Islet of Langerhans (tissue), 1 donor: ENCODE results near the gene CHST4.
"Not testable (repeated sequence)": the region's sequence is repeated elsewhere in the genome, so short reads cannot be mapped to it uniquely, and the experiment has no call there.

Experiments used
- FAIRE-seq: peaks from one replicate; lab custom pipeline; 2011; peaks lifted over from hg19 to GRCh38; lab: Jason Lieb, UNC

The CHST4 gene

GRCh38 chr16:71570144-71570543 lies 43.9 kb downstream of the CHST4 start:
- FAIRE-seq = no peak

- FAIRE-seq = peak; percentile 49
Measured at GRCh38 chr16:71572497-71573116, 46.4 kb downstream of the CHST4 start.

DNA sequence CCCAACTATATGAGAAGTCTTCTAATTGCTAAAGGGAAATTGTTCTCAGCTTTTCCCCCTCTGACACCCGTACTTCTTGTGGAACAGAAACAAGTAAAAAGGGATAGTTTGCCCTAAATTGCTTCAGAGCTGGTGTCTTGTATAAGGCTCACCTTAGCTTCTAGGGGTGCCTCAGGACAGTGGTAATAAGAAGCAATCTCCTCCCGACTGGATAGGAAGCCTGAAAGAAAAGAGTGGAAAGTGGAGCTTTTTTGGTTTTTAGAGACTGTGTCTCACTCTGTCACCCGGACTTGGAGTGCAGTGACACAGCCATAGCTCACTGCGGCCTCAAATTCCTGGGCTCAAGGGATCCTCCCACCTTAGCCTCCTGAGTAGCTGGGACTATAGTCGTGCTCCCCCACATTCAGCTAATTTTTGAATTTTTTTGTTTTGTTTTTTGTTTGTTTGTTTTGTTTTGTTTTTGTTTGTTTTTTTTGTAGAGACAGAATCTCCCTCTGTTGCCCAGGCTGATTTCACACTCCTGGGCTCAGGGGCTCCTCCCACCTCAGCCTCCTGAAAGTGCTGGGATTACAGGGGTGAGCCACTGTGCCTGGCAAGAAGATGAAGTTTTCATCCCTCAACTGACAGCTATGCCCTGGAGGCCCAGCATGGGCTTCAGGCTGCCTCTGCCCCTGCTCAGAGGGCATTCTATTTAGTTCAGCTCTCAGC lies 47.3 kb downstream of the CHST4 start:
- FAIRE-seq = no peak

DNA sequence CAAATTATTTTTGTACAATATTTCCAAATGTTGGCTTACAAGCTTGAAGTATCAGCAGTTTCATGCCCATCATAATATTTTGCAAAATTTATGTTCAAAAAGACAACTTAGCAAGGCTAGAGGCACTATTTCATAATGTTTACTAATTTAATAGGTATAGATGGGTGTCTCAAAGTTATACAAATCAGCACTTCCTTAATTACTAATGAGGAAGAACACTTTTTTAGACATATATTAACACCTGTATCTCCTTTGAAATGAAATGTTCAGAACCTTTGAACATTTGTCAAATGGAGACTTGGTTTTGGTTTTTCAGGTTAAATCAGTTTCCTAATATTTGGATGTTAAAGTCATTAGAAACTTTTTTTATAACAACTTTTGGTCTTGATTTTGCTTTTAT lies 48.5 kb downstream of the CHST4 start:
- FAIRE-seq = no peak

DNA sequence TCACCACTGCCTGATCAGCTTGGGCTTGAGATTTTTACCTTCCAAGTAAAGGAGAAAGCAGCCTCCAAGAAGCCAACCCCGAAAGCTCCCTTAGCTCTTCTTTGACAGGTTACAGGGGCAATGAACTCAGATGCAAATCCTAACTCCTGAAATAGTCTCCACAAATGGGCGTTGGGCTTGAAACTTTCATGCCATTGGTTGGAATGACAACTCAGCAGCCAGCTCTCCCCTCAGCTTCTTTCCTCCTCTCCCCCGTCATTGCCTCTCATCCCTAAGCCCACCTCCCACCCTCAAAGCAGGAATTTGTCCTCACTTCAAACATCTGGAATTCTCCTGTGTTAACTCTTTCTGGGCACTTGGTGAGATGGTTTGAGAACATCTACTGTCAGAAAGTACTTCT lies 50.7 kb downstream of the CHST4 start, which contains the start of gene TAT:
Gene TAT, minus strand, starts transcription at position 122 of the 400 bp plus-strand sequence. CDS start 677 bp downstream, outside the sequence.
- no peak for FAIRE-seq

DNA sequence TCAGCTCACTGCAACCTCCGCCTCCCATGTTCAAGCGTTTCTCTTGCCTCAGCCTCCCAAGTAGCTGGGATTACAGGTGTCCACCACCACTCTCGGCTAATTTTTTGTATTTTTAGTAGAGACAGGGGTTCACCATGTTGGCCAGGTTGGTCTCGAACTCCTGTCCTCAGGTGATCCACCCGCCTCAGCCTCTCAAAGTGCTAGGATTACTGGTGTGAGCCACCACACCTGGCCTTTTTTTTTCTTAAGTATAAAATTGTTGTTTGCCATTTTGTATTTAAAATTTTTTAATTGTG lies 56.3 kb downstream of the CHST4 start:
- FAIRE-seq = not testable (repeated sequence)

DNA sequence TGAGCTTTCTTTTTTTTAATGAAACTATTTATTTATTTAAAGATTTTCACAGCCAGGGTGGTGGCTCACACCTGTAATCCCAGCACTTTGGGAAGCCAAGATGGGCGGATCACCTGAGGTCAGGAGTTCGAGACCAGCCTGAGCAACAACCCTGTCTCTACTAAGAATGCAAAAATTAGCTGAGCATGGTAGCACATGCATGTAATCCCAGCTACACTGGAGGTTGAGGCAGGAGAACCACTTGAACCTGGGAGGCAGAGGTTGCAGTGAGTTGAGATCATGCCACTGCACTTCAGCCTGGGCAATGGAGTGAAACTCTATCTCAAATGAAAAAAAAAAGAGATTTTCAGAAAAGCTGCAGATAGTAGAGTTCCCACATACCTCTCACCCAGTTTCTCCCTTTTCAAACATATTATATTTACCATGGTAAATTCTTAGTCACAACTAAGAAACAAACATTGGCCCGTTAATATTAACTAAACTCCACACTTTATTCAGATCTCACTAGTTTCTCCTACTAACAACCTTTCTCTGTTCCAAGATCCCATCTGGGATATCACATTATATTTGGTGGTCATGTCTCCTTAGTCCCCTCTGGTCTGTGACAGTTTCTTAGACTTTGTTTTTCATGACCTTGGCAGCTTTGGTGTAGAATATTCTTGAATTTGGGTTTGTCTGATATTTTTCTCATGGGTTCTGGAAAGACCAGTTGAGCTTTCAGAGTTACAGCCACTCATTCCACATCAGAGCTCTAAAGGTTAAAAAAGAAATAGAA lies 58.5 kb downstream of the CHST4 start:
- FAIRE-seq = peak; percentile 9

DNA sequence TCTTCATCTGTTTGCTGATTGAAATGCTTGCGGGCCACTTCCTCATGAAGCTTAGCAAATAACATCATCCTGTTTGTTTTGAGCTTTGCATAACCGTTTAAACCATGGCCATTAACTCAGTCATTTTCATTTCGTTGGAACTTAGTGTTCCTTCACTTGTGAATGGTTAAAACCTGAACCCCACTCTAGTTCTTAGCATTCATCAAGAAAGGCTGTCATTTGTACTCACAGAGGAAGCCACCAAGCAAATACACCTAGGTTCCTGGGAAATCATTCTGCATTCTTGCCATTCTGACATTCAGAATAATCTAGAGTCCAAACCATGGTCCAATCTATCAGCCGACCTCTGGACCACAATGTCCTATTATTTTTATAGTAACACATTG lies 59.1 kb downstream of the CHST4 start:
- FAIRE-seq = peak; percentile 36
